ENCODE data around the gene AOAH.

DNA sequence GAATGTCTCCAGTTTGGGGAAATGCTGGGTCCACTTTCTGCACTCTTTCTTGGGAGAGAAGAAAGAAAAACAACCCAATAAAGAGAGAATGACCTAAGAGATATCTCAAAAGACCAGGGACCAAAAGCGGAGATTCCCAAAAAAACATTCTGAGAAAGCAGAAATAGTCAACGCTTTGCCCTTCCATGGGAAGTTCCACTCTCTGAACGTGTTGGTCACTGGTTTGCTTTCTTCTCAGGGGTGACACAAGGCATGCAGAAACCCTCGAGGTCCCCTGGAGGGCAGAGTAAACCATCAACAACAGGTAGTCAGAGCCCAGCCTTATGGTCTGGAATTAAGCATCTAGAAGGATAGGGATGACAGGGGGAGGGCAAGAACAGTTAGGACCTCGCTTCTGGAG is 26.2 kb upstream of the AOAH start:
- TF ChIP-seq POLR2AphosphoS5 (IDR thresholded peaks at IDR 0.05; ENCODE audit: low read depth, low read length): no peak
- TF ChIP-seq TAF1 (IDR thresholded peaks at IDR 0.05; ENCODE audit: low read depth, low read length): no peak
- TF ChIP-seq POLR2A (IDR thresholded peaks at IDR 0.05; ENCODE audit: low read depth, low read length): no peak
